Measurements from ENCODE around the gene CDKN1A. TPM values are rescaled to one million over a fixed set of nuclear protein-coding genes. Genes with fewer than 3 reads are reported as not detected.
A peak's percentile ranks its signal among the peaks of the same experiment; 100 is the strongest.

CDKN1A gene
- total and polyA plus RNA-seq, 5 donors from 2014 or later = 1.4 to 115 (median 1.6) TPM

- Histone ChIP-seq H3K4me1 (ENCODE audit: control insufficient read depth, insufficient read depth, low read length, poor library complexity, severe bottlenecking) (peaks cover 44% of the 10 kb centered on the region), H3K4me3 (ENCODE audit: low read depth, low read length) (peak overlapping the region; percentile 41), H3K36me3 (ENCODE audit: control insufficient read depth, insufficient read depth, low read length) (peaks cover 7% of the 10 kb centered on the region), H3K27me3 (ENCODE audit: control insufficient read depth, insufficient read depth, low read length) (no peaks in the 10 kb centered on the region), H3K9me3 (ENCODE audit: control insufficient read depth in 2 of 2, low read length in 2 of 2) (no peaks in the 10 kb centered on the region), H3K27ac (ENCODE audit: insufficient read depth, low read length, poor library complexity, severe bottlenecking) (peak overlapping the region; percentile 75)
- H3K9me3 Mint-ChIP-seq = no peaks in the 10 kb centered on the region
- no peak for ATAC-seq (ENCODE audit: low read depth in 2 of 2)
- peaks cover 5% of the 10 kb centered on the region for H3K27me3 Mint-ChIP-seq
- H3K4me1 Mint-ChIP-seq = peaks cover 7 to 35% (median 22%) of the 10 kb centered on the region in 4 donors
- H3K4me3 Mint-ChIP-seq = peak overlapping the region in 1 of 4 donors; percentile 58
- H3K36me3 Mint-ChIP-seq = no peaks in the 10 kb centered on the region
- peak overlapping the region; percentile 63 to 89 (median 85) for H3K27ac Mint-ChIP-seq
- DNase-seq = no peak
Measured at GRCh38 chr6:36683145-36683655, 4.7 kb downstream of the CDKN1A start.

- H3K36me3 Mint-ChIP-seq = no peaks in the 10 kb centered on the region
- H3K4me1 Mint-ChIP-seq = peaks cover 6 to 30% (median 16%) of the 10 kb centered on the region in 4 donors
- no peaks in the 10 kb centered on the region for H3K27me3 ChIP-seq (ENCODE audit: control insufficient read depth, insufficient read depth, low read length)
- H3K27ac ChIP-seq (ENCODE audit: insufficient read depth, low read length, poor library complexity, severe bottlenecking) = peak overlapping the region; percentile 75
- H3K4me3 Mint-ChIP-seq = no peak overlapping the region
- H3K36me3 ChIP-seq (ENCODE audit: control insufficient read depth, insufficient read depth, low read length) = peaks cover 7% of the 10 kb centered on the region
- no peaks in the 10 kb centered on the region for H3K9me3 Mint-ChIP-seq
- H3K27me3 Mint-ChIP-seq = peaks cover 5% of the 10 kb centered on the region
- no peaks in the 10 kb centered on the region for H3K9me3 ChIP-seq (ENCODE audit: control insufficient read depth in 2 of 2, low read length in 2 of 2)
- H3K4me3 ChIP-seq (ENCODE audit: low read depth, low read length) = no peak overlapping the region
- no peak for DNase-seq
- H3K27ac Mint-ChIP-seq = peak overlapping the region in 2 of 3 donors; percentile 79 to 89
- H3K4me1 ChIP-seq (ENCODE audit: control insufficient read depth, insufficient read depth, low read length, poor library complexity, severe bottlenecking) = peaks cover 37% of the 10 kb centered on the region
- ATAC-seq (ENCODE audit: low read depth in 2 of 2) = no peak
Measured at GRCh38 chr6:36683656-36684446, 5.3 kb downstream of the CDKN1A start.

GRCh38 chr6:36684447-36684812 is 5.9 kb downstream of the CDKN1A start:
- Mint-ChIP-seq H3K4me1 (peaks cover 6 to 29% (median 15%) of the 10 kb centered on the region in 4 donors), H3K27me3 (peaks cover 5% of the 10 kb centered on the region), H3K36me3 (no peaks in the 10 kb centered on the region), H3K27ac (no peak overlapping the region), H3K9me3 (no peaks in the 10 kb centered on the region), H3K4me3 (no peak overlapping the region)
- no peak overlapping the region for H3K4me3 ChIP-seq (ENCODE audit: low read depth, low read length)
- peaks cover 31% of the 10 kb centered on the region for H3K4me1 ChIP-seq (ENCODE audit: control insufficient read depth, insufficient read depth, low read length, poor library complexity, severe bottlenecking)
- ATAC-seq (ENCODE audit: low read depth in 2 of 2) (no peak), DNase-seq (no peak)
- no peaks in the 10 kb centered on the region for H3K9me3 ChIP-seq (ENCODE audit: control insufficient read depth in 2 of 2, low read length in 2 of 2)
- no peak overlapping the region for H3K27ac ChIP-seq (ENCODE audit: insufficient read depth, low read length, poor library complexity, severe bottlenecking)
- H3K36me3 ChIP-seq (ENCODE audit: control insufficient read depth, insufficient read depth, low read length) = peaks cover 7% of the 10 kb centered on the region
- H3K27me3 ChIP-seq (ENCODE audit: control insufficient read depth, insufficient read depth, low read length) = no peaks in the 10 kb centered on the region

GRCh38 chr6:36685166-36685924 is 6.8 kb downstream of the CDKN1A start:
- peaks cover 30% of the 10 kb centered on the region for H3K4me1 ChIP-seq (ENCODE audit: control insufficient read depth, insufficient read depth, low read length, poor library complexity, severe bottlenecking)
- Mint-ChIP-seq H3K4me3 (no peak overlapping the region), H3K4me1 (peaks cover 6 to 26% (median 13%) of the 10 kb centered on the region in 4 donors), H3K9me3 (no peaks in the 10 kb centered on the region), H3K27me3 (peaks cover 5% of the 10 kb centered on the region), H3K27ac (no peak overlapping the region), H3K36me3 (no peaks in the 10 kb centered on the region)
- no peaks in the 10 kb centered on the region for H3K9me3 ChIP-seq (ENCODE audit: control insufficient read depth in 2 of 2, low read length in 2 of 2)
- no peak overlapping the region for H3K27ac ChIP-seq (ENCODE audit: insufficient read depth, low read length, poor library complexity, severe bottlenecking)
- no peak overlapping the region for H3K4me3 ChIP-seq (ENCODE audit: low read depth, low read length)
- ATAC-seq (ENCODE audit: low read depth in 2 of 2) (no peak), DNase-seq (no peak)
- peaks cover 7% of the 10 kb centered on the region for H3K36me3 ChIP-seq (ENCODE audit: control insufficient read depth, insufficient read depth, low read length)
- no peaks in the 10 kb centered on the region for H3K27me3 ChIP-seq (ENCODE audit: control insufficient read depth, insufficient read depth, low read length)

- DNase-seq = no peak
- no peak overlapping the region for H3K4me3 ChIP-seq (ENCODE audit: low read depth, low read length)
- H3K36me3 Mint-ChIP-seq = no peaks in the 10 kb centered on the region
- no peaks in the 10 kb centered on the region for H3K27me3 Mint-ChIP-seq
- peak overlapping the region in 1 of 3 donors; percentile 26 for H3K27ac Mint-ChIP-seq
- no peaks in the 10 kb centered on the region for H3K27me3 ChIP-seq (ENCODE audit: control insufficient read depth, insufficient read depth, low read length)
- H3K9me3 ChIP-seq (ENCODE audit: control insufficient read depth in 2 of 2, low read length in 2 of 2) = no peaks in the 10 kb centered on the region
- peaks cover 4 to 19% (median 9%) of the 10 kb centered on the region in 4 donors for H3K4me1 Mint-ChIP-seq
- H3K36me3 ChIP-seq (ENCODE audit: control insufficient read depth, insufficient read depth, low read length) = peaks cover 7% of the 10 kb centered on the region
- H3K4me3 Mint-ChIP-seq = no peak overlapping the region
- no peak for ATAC-seq (ENCODE audit: low read depth in 2 of 2)
- H3K4me1 ChIP-seq (ENCODE audit: control insufficient read depth, insufficient read depth, low read length, poor library complexity, severe bottlenecking) = peaks cover 23% of the 10 kb centered on the region
- H3K9me3 Mint-ChIP-seq = no peaks in the 10 kb centered on the region
- no peak overlapping the region for H3K27ac ChIP-seq (ENCODE audit: insufficient read depth, low read length, poor library complexity, severe bottlenecking)
Measured at GRCh38 chr6:36685926-36686667, 7.6 kb downstream of the CDKN1A start.

- Mint-ChIP-seq H3K27me3 (no peaks in the 10 kb centered on the region), H3K9me3 (no peaks in the 10 kb centered on the region), H3K4me3 (no peak overlapping the region), H3K36me3 (no peaks in the 10 kb centered on the region), H3K27ac (peak overlapping the region in 1 of 3 donors; percentile 26), H3K4me1 (peaks cover 6 to 22% (median 11%) of the 10 kb centered on the region in 4 donors)
- Histone ChIP-seq H3K4me3 (ENCODE audit: low read depth, low read length) (no peak overlapping the region), H3K27me3 (ENCODE audit: control insufficient read depth, insufficient read depth, low read length) (no peaks in the 10 kb centered on the region), H3K4me1 (ENCODE audit: control insufficient read depth, insufficient read depth, low read length, poor library complexity, severe bottlenecking) (peaks cover 22% of the 10 kb centered on the region), H3K36me3 (ENCODE audit: control insufficient read depth, insufficient read depth, low read length) (peaks cover 7% of the 10 kb centered on the region), H3K27ac (ENCODE audit: insufficient read depth, low read length, poor library complexity, severe bottlenecking) (no peak overlapping the region), H3K9me3 (ENCODE audit: control insufficient read depth in 2 of 2, low read length in 2 of 2) (no peaks in the 10 kb centered on the region)
- no peak for DNase-seq
- no peak for ATAC-seq (ENCODE audit: low read depth in 2 of 2)
Measured at GRCh38 chr6:36686668-36687513, 8.4 kb downstream of the CDKN1A start.

Data from CD4-positive, CD25-positive, alpha-beta regulatory T cell (primary cell).